ENCODE measurements around the gene SAMM50.

GRCh38 chr22:43995057-43995685 lies 39.9 kb downstream of the SAMM50 start:
- TF ChIP-seq CTCF (conservative IDR thresholded peaks at IDR 0.05; ENCODE audit: low read depth, low read length) (no peak), EZH2 (IDR thresholded peaks at IDR 0.05; ENCODE audit: borderline replicate concordance, low read depth, low read length, poor library complexity, severe bottlenecking) (no peak)
